Activated CD4-positive, alpha-beta T cell treated with anti-CD3 and anti-CD28 coated beads, Interleukin-2, amount 50 U/mL, for 1 hour (primary cell): ENCODE measurements around the gene TERT.
"Not testable (repeated sequence)": the region's sequence is repeated elsewhere in the genome, so short reads cannot be mapped to it uniquely, and the experiment has no call there.

ENCODE experiments used
- DNase-seq: peaks from one replicate; pipeline ENCODE4 v3.0.0-alpha.2; 2020

The TERT gene

GRCh38 chr5:1294835-1295649 lies at the start of gene TERT:
TSS of gene TERT (minus strand) at chr5:1295068. CDS start at chr5:1294989, 79 bp downstream.
- DNase-seq: peak; percentile 75

- peak; percentile 13 for DNase-seq
These were observed 49.3 kb upstream of the TERT start for GRCh38 chr5:1343931-1344901.

DNA sequence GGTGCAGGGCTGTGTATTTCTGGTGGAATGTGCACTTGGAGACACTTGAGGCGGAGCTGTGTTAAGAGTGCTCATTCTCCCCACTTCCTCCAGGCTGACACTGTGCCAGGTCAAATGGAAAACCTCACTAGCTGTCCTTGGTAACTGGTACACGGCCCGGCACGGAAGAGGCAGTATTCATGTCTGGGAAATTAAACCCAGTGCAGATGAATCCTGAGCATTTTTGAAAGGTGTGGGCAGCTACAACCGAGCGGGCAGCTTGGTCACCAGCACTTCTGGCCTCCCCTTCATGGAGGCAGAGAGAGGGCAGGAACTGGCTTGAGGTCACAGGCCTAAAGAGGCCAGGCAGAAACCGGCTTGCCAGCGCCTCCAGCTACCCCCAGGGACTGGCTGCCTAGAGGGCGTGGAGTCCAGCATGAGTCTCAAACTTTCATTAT lies 48.5 kb upstream of the TERT start:
- no peak for DNase-seq

DNA sequence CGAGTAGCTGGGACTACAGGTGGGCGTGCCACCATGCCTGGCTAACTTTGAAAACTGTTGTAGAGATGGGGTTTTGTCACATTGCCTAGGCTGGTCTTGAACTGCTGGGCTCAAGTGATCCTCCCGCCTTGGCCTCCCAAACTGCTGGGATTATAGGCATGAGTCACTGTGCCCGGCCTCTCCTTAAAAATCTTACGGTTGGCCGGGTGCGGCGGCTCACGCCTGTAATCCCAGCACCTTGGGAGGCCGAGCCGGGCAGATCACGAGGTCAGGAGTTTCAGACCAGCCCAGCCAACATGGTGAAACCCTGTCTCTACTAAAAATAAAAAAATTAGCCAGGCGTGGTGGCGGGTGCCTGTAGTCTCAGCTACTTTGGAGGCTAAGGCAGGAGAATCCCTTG lies 47.8 kb upstream of the TERT start:
- DNase-seq: not testable (repeated sequence)

DNA sequence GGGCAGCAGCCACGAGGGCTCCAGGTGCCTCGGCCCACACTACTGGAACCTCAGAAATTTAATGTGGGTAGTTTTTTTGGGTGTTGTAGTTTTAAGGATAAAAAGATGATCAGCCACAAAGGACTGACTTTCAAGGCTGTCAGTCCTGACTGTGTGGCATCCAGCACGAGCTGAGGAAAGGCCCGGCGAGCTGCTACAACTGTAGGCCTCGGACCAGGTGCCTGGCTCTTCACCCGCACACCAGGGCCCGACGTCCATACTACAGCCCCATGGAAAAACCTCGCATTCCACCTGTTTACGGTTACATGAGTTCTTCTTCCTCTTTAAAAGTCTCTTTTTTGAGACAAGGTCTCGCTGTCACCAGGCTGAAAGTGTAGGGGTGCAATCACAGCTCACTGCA lies 47.4 kb upstream of the TERT start:
- DNase-seq: no peak

DNA sequence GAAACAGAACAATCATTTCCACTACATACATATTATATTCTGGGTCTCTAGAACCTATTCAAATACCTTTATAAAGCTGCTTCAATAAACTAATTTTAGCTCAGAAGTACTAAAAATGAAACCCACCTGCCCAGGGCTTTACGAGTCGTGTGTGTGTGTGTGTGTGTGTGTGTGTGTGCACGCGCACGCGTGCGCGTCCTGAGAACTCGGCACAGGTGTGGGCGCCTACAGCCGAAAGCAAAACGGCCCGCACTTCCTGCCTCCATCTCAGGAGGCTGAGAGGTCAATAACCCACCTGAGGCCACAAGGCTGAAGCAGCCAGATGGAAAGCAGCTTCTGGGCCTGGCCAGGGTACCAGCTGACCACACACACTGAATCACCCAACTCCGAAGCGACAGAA lies 47.0 kb upstream of the TERT start:
- no peak for DNase-seq

DNA sequence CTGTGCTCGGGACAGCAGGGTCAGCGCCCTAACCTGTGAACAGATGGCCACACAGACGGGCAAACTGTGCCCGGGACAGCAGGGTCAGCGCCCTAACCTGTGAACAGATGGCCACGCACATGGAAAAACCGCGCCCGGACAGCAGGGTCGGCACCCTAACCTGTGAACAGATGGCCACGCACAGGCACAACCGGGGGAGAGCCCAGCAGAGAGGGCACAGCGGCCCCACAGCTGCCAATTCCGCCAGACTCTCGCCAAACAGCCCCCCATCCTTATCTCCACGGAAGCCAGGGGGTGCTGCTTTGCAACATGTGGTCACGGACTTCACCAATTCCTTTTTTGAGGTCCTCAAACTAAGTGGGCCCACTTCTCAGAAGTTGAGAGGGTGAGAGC lies 44.9 kb upstream of the TERT start:
- DNase-seq: not testable (repeated sequence)

DNA sequence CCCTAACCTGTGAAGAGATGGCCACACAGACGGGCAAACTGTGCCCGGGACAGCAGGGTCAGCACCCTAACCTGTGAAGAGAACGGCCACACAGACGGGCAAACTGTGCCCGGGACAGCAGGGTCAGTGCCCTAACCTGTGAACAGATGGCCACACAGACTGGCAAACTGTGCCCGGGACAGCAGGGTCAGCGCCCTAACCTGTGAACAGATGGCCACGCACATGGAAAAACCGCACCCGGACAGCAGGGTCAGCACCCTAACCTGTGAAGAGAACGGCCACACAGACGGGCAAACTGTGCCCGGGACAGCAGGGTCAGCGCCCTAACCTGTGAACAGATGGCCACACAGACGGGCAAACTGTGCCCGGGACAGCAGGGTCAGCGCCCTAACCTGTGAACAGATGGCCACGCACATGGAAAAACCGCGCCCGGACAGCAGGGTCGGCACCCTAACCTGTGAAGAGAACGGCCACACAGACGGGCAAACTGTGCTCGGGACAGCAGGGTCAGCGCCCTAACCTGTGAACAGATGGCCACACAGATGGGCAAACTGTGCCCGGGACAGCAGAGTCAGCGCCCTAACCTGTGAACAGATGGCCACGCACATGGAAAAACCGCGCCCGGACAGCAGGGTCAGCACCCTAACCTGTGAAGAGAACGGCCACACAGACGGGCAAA lies 44.4 kb upstream of the TERT start:
- DNase-seq: not testable (repeated sequence)

DNA sequence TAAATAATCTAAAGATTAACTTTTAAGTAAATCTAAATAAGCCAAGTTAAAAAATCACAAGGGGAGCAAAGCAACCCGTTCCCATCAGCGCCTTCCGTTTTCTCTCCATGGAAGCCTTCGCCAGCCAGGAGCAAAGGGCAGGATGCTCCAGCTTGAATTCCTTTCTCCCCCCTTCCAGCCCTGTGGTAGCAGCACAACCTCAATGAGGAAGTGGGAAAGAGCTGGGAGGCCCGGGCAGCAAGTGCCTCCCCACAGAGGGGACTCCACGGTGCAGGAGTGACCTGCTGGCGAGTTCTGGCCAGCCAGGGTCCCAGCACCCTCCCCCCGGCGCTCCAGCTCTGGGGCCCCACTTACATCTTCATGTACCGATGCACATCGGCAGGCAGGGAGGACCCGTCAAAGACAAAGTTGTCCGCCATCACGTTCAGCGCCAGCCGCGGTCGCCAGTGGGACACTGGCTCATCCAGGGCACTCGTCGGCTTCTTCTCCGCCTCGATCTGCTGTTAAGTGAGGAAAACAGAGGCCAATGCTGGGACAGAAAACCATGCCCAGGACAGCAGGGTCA lies 43.7 kb upstream of the TERT start:
- DNase-seq: no peak

DNA sequence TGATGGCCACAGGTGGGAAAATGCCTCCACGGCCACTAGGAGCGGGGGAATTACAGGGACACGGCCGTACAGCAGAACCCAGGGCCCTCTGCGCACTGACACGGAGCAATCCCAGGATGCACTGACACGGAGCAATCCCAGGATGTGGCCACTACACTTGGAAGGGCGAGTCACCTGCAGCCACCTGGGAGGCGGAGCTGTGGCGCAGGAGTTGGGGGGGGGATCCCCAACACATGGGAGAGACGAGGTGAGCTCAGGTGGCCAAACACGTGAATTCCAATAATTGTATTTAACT lies 43.3 kb upstream of the TERT start:
- no peak for DNase-seq

DNA sequence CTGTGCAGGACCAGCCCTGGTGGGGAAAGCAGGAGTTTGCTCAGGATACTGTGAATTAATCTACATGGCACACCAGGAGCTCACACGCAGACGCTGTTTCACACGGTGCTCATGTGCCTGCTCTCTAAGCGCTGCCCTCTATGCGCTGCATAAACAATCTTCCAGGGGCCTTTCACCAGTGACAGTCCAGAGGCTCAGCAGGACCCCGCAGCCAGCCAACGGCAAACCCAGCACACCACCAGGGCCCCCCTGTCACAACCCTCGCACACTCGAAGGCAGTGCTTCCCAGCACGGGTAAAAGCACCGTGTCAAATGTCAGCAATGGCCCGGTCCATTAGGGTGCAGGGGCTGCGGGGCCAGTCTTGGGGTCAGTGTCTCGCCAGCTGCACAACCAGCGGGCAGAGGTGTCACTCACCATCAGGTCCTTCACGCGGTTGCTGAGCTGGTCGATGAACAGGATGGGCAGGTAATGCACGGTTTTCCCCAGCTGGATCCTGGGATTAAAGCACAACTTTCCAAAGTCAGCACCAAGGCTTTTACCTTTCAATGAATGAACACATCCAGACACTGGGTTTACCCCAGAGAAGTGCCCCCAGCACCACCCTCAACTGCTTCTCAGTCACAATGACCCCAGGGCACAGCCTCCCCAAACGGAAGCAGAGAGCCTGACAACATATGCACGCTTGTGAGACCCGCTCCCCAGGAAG lies 42.8 kb upstream of the TERT start:
- no peak for DNase-seq

GRCh38 chr5:1336749-1337488 lies 42.1 kb upstream of the TERT start:
- no peak for DNase-seq

DNA sequence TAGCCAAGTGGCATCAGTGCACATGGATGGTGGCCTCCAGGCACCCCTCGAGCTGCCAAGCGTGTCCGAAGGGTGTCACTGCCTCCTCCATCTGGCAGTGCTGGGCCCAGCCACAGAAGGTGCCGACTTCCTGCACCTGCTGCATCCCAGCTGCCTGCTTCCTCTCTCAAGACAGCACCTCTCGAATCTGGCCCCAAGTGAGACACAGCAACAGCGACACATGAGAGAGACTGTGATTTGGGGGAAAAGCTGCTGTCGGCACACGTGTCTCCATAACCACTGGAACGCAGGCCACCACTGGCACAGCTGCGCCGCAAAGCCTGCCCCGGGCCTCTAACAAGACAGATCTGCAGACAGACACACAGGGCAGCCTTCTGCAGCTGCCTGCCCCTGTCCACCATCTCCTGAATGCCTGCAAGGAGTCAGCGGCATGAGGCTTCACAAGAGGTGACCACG lies 41.3 kb upstream of the TERT start:
- no peak for DNase-seq

- no peak for DNase-seq
These were observed 40.8 kb upstream of the TERT start for GRCh38 chr5:1335540-1336095.

DNA sequence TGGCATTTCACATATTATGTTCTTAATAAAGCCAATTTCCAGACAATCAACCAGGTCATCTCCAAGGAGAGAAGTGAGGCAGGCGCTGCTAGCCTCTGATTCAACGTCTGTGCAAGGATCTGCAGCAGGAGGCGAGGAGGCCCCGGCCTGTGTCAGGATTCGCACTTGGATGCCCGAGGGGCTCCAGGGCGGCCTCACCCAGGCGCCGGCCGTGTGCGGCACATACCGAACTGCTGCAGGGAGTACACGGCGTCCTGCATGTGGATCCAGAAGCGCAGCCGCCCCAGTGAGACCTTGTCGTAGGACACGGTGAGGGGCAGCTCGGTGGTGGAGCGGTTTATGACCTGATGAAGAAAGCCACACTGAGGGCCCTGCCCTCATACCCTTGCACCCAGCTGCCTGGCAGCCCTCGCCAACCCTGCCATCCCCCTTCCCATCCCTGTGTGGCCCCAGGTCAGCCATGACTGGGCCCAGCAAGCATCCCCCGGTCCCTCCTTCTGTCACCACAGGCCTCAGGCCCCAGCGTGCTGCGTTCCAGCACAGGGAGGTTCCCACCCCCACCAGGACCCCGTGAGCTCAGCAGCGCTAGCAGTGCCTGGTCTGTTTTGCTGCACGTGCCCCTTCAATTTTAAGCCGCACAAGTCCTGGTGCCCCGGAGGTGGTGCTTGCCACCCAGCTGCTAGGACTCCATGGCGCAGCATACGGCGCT lies 40.1 kb upstream of the TERT start:
- no peak for DNase-seq

DNA sequence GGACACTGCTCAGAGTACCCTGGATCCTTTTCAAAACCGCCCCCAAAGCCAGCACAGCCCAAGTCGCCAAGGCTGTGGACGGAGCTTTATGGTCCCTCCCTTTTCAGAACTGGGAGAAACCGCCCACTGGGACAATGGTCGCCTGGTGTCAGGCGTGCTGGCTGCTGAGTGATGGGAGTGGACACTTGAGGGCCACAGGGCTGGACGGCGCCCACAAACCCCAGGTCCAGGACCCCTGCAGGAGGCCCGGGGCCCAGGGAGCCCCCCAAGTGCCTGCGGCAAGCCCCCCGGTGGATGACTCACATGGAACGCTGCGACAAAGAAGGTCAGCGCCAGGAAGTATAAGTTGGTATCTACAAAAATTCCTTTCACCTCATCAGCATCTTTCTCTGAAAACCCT lies 39.1 kb upstream of the TERT start:
- no peak for DNase-seq

GRCh38 chr5:1333286-1333685 lies 38.4 kb upstream of the TERT start:
- DNase-seq: not testable (repeated sequence)

GRCh38 chr5:1332461-1333001 lies 37.7 kb upstream of the TERT start:
- DNase-seq: no peak

DNA sequence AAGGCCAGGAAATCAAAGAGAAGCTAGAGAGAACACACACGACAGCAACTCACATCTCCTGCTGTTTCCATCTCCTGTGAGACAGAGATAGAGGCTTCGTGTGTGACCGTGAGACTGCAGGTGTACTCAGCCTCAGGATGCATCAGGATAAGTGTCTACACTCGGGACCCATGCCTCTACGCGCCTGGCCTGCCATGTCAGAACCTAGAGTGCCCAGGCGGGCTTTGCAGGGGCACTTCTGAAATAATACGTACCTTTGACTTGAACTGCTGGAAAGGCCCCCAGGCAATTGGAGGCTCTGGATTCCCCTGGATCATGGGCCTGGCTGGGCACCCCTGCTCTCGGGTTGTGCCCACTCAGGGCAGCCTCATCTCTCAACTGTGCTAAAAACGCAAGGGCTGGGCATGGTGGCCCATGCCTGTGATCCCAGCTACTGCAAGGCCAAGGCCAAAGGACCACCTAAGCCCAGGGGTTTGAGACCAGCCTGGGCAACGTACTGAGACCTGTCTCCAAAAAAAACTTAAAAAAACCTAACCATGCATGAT lies 37.1 kb upstream of the TERT start:
- no peak for DNase-seq
